Activated naive CD4-positive, alpha-beta T cell treated with anti-CD3 and anti-CD28 coated beads, Interleukin-2, amount 50 U/mL, for 24 hours (primary cell): Measurements from ENCODE around the gene PRCC.

Experiments used
- H3K27ac Mint-ChIP-seq: one replicate; pipeline ENCODE4 v1.8.0; 2021; ENCODE audit warnings: mild to moderate bottlenecking, mixed read lengths
- H3K27me3 Mint-ChIP-seq: one replicate; pipeline ENCODE4 v1.8.0; 2021; ENCODE audit warnings: mixed read lengths
- H3K36me3 Mint-ChIP-seq: one replicate; pipeline ENCODE4 v1.8.0; 2021; ENCODE audit warnings: mixed read lengths
- H3K4me1 Mint-ChIP-seq: one replicate; pipeline ENCODE4 v1.8.0; 2021; ENCODE audit warnings: mixed read lengths
- H3K4me3 Mint-ChIP-seq: one replicate; pipeline ENCODE4 v1.8.0; 2021; ENCODE audit warnings: mild to moderate bottlenecking, mixed read lengths
- H3K9me3 Mint-ChIP-seq: one replicate; pipeline ENCODE4 v1.8.0; 2021; ENCODE audit warnings: mixed read lengths

Gene PRCC

GRCh38 chr1:156796340-156797097 is 29.2 kb downstream of the PRCC start:
- Mint-ChIP-seq H3K27ac (no peak overlapping the region), H3K4me3 (no peak overlapping the region), H3K36me3 (peaks cover 9% of the 10 kb centered on the region), H3K27me3 (no peaks in the 10 kb centered on the region), H3K4me1 (no peaks in the 10 kb centered on the region), H3K9me3 (no peaks in the 10 kb centered on the region)

DNA sequence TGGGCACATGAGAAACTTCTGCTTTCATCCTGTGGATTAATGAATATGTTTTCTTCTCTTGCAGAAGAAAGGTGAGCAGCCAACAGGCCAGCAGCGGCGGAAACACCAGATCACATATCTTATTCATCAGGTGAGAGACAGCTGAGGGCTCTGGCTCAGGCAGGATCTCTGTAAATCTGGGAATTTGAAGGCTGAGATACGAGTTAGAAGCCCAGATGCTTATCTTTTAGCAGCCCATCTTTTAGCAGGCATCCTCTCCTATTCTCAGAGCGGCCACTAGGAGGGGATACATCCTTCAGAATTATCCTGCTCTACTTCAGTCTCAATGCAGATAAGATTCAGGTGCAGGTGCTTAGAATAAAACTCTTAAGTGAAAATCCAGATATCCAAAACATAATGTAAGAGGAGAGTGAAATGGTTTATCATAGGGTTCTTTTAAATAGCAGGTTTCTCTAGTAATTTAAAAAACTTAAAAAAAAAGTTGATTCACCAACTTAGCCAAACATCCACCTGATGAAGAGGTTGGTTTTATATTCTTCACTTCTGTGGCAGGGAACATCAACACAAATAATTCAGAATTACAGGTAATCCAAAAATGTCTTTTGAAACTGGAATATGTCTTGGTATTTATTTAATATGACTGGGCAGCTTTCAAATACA is 30.0 kb downstream of the PRCC start:
- Mint-ChIP-seq H3K27me3 (no peaks in the 10 kb centered on the region), H3K9me3 (no peaks in the 10 kb centered on the region), H3K4me3 (no peak overlapping the region), H3K4me1 (peaks cover 4% of the 10 kb centered on the region), H3K27ac (peak overlapping the region; percentile 37), H3K36me3 (peaks cover 9% of the 10 kb centered on the region)

GRCh38 chr1:156801409-156802121 is 34.2 kb downstream of the PRCC start:
- no peaks in the 10 kb centered on the region for H3K27me3 Mint-ChIP-seq
- H3K9me3 Mint-ChIP-seq = no peaks in the 10 kb centered on the region
- H3K4me3 Mint-ChIP-seq = no peak overlapping the region
- peaks cover 8% of the 10 kb centered on the region for H3K4me1 Mint-ChIP-seq
- peak overlapping the region; percentile 61 for H3K27ac Mint-ChIP-seq
- H3K36me3 Mint-ChIP-seq = peaks cover 3% of the 10 kb centered on the region

GRCh38 chr1:156802421-156802935 is 35.1 kb downstream of the PRCC start:
- no peaks in the 10 kb centered on the region for H3K27me3 Mint-ChIP-seq
- peaks cover 6% of the 10 kb centered on the region for H3K36me3 Mint-ChIP-seq
- peak overlapping the region; percentile 61 for H3K27ac Mint-ChIP-seq
- H3K9me3 Mint-ChIP-seq = no peaks in the 10 kb centered on the region
- H3K4me3 Mint-ChIP-seq = no peak overlapping the region
- H3K4me1 Mint-ChIP-seq = peaks cover 15% of the 10 kb centered on the region

- Mint-ChIP-seq H3K4me3 (no peak overlapping the region), H3K27me3 (no peaks in the 10 kb centered on the region), H3K4me1 (peaks cover 22% of the 10 kb centered on the region), H3K27ac (no peak overlapping the region), H3K9me3 (no peaks in the 10 kb centered on the region), H3K36me3 (peaks cover 13% of the 10 kb centered on the region)
Measured at GRCh38 chr1:156803086-156803851, 35.9 kb downstream of the PRCC start.

DNA sequence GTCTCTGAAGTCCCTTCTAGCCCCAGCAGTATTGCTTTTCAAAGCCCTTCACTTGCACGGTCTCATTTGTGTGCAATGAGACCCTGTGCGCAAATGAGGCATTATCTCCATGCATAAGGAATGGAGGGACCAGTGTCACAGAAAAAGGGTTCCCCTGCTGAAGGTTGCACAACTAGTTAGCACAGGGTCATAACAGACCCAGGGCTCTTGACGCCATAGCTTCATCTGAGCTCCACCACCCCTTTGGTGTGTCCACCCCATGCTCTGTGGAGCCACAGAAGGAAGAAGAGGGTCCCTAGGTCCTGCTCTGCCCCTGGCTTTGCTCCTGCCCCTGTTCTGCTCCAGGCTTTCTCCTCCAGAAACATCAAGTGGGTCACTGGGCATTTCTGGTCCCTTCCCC is 36.7 kb downstream of the PRCC start:
- no peaks in the 10 kb centered on the region for H3K9me3 Mint-ChIP-seq
- H3K36me3 Mint-ChIP-seq = peaks cover 13% of the 10 kb centered on the region
- H3K27me3 Mint-ChIP-seq = no peaks in the 10 kb centered on the region
- H3K4me3 Mint-ChIP-seq = no peak overlapping the region
- no peak overlapping the region for H3K27ac Mint-ChIP-seq
- H3K4me1 Mint-ChIP-seq = peaks cover 27% of the 10 kb centered on the region

GRCh38 chr1:156804572-156805243 is 37.4 kb downstream of the PRCC start:
- Mint-ChIP-seq H3K4me3 (no peak overlapping the region), H3K36me3 (peaks cover 13% of the 10 kb centered on the region), H3K4me1 (peaks cover 27% of the 10 kb centered on the region)

DNA sequence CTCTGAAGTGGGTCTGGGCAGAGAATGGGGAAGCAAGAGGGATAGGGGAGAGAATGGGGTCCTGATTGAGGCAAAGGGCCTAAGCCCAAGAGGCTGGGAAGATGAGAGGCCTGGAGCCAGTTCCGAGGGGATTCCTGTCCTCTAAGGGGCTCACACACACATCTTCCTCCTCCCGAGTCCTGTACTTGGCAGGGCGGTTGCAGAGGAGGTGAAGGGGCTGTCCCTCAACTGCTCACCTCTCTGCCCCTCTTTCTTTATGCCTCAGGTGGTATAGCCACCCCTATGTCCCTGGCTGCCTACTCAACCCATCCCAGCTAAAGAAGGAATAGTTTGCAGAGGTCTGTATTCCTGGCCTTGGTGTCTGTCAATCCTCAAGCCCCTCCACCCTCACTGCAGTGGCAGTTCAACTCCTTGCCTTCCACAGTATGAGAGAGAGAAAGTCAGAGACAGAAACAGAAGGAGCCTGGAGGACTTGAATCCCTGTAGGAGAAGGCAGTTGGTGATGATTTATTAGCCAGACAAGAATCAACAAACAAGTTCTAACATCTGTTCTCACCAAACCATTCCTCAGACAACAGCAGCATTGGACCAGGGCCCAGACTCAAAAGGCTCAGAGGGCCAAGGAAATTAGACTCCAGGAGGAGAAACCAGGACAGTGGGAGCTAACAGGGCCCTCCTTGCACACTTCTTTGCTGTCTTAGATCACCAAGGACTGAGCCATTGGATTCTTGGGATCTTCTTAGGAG is 38.6 kb downstream of the PRCC start:
- peaks cover 29% of the 10 kb centered on the region for H3K4me1 Mint-ChIP-seq
- H3K9me3 Mint-ChIP-seq = no peaks in the 10 kb centered on the region
- H3K36me3 Mint-ChIP-seq = peaks cover 14% of the 10 kb centered on the region
- H3K4me3 Mint-ChIP-seq = no peak overlapping the region
- H3K27me3 Mint-ChIP-seq = no peaks in the 10 kb centered on the region
- peak overlapping the region; percentile 59 for H3K27ac Mint-ChIP-seq

More at GRCh38 chr1:156804572-156805243, 37.4 kb downstream of the PRCC start:
- H3K9me3 Mint-ChIP-seq = no peaks in the 10 kb centered on the region
- H3K27ac Mint-ChIP-seq = no peak overlapping the region
- H3K27me3 Mint-ChIP-seq = no peaks in the 10 kb centered on the region

GRCh38 chr1:156806512-156807440 is 39.4 kb downstream of the PRCC start:
- Mint-ChIP-seq H3K4me3 (no peak overlapping the region), H3K27ac (peak overlapping the region; percentile 5), H3K27me3 (no peaks in the 10 kb centered on the region), H3K36me3 (peaks cover 21% of the 10 kb centered on the region), H3K9me3 (no peaks in the 10 kb centered on the region), H3K4me1 (peaks cover 37% of the 10 kb centered on the region)

GRCh38 chr1:156807627-156808026 is 40.3 kb downstream of the PRCC start:
- Mint-ChIP-seq H3K27me3 (no peaks in the 10 kb centered on the region), H3K27ac (peak overlapping the region; percentile 60)

GRCh38 chr1:156808186-156809030 is 41.1 kb downstream of the PRCC start:
- H3K27ac Mint-ChIP-seq = peak overlapping the region; percentile 60
- peaks cover 37% of the 10 kb centered on the region for H3K36me3 Mint-ChIP-seq
- peaks cover 50% of the 10 kb centered on the region for H3K4me1 Mint-ChIP-seq
- no peaks in the 10 kb centered on the region for H3K27me3 Mint-ChIP-seq
- H3K4me3 Mint-ChIP-seq = no peak overlapping the region
- H3K9me3 Mint-ChIP-seq = no peaks in the 10 kb centered on the region

More at GRCh38 chr1:156807627-156808026, 40.3 kb downstream of the PRCC start:
- peaks cover 42% of the 10 kb centered on the region for H3K4me1 Mint-ChIP-seq
- no peak overlapping the region for H3K4me3 Mint-ChIP-seq
- H3K36me3 Mint-ChIP-seq = peaks cover 29% of the 10 kb centered on the region
- no peaks in the 10 kb centered on the region for H3K9me3 Mint-ChIP-seq

- H3K4me1 Mint-ChIP-seq = peaks cover 53% of the 10 kb centered on the region
- H3K27ac Mint-ChIP-seq = no peak overlapping the region
- H3K36me3 Mint-ChIP-seq = peaks cover 41% of the 10 kb centered on the region
- no peaks in the 10 kb centered on the region for H3K9me3 Mint-ChIP-seq
- H3K27me3 Mint-ChIP-seq = no peaks in the 10 kb centered on the region
- H3K4me3 Mint-ChIP-seq = no peak overlapping the region
Measured at GRCh38 chr1:156809281-156809680, 41.9 kb downstream of the PRCC start.
